WI38 (cell line): Measurements from ENCODE around the gene SRSF12.
"Not testable (repeated sequence)": the region's sequence is repeated elsewhere in the genome, so short reads cannot be mapped to it uniquely, and the experiment has no call there.

ENCODE experiments used
- H3K4me3 ChIP-seq: 2 replicates; pipeline ENCODE4 v1.5.1; 2011; ENCODE audit warnings: low read depth, mild to moderate bottlenecking, control low read depth, low read length
- CTCF ChIP-seq: IDR thresholded peaks from 2 replicates; pipeline ENCODE4 v1.5.1; 2012; ENCODE audit warnings: low read depth, mild to moderate bottlenecking, control low read depth, low read length

Gene SRSF12

GRCh38 chr6:89139509-89140346, 21.9 kb upstream of the SRSF12 start:
- TF ChIP-seq CTCF: no peak
- H3K4me3 ChIP-seq: no peak overlapping the region

GRCh38 chr6:89138173-89138572, 20.3 kb upstream of the SRSF12 start:
- no peak for TF ChIP-seq CTCF
- no peak overlapping the region for H3K4me3 ChIP-seq

DNA sequence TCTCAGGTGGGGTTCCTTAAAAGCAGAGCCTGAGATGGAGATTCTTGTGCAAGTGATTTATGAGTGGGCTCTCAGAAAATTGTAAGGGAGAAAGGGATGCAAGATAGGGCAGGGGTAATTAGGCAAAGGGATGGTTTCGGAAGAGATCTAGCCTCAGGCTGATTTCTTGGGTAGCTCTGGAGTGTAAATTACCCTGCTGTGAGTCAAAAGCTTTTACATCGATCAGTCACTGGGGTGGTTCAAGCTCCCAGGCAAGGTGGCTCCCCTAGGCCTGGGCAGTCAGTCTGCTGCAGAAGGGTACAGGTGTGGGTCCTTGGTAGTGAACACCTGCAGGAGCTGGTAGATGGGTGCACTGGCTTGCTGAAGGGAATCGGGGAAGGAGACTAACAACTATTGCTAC, 16.9 kb upstream of the SRSF12 start:
- H3K4me3 ChIP-seq: no peak overlapping the region
- no peak for TF ChIP-seq CTCF

DNA sequence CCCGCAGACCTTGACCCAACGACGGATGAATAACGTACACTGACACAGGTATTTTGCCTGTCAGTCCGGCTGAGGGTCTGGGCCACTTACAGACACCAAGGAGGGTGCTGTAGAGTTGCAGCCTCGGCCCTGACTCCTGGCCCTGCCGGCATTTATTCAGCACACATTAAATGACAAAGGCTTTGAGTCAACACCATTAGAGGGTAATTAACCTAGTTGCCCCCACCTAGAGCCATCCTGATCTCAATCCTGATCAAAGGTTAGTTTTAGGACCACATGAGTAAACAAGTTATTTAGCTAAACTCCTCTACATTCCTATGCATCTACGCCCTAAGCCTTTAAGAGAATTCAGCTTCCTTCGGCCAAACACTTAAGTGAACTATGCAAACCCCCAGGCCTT, 16.1 kb upstream of the SRSF12 start:
- no peak overlapping the region for H3K4me3 ChIP-seq
- TF ChIP-seq CTCF: no peak

DNA sequence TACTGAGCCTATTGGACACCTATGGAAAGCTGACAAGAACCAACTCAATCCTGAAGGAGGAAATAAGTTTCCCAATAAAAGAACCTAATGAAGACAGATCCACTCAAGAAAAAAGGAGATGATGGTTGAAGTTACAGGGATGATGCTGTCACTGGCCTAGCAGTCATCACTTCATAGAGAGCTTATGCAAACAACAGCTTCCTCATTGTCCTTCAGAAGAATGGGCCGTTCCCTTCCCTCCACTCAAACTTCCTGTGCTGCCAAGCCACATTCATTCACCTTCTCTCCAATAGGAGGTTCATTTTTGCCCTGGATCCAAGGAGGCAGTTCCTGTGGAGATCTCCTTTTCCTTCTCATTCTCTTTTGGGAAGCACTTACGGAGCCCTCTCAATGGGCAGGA, 14.2 kb upstream of the SRSF12 start:
- TF ChIP-seq CTCF: no peak
- no peak overlapping the region for H3K4me3 ChIP-seq

DNA sequence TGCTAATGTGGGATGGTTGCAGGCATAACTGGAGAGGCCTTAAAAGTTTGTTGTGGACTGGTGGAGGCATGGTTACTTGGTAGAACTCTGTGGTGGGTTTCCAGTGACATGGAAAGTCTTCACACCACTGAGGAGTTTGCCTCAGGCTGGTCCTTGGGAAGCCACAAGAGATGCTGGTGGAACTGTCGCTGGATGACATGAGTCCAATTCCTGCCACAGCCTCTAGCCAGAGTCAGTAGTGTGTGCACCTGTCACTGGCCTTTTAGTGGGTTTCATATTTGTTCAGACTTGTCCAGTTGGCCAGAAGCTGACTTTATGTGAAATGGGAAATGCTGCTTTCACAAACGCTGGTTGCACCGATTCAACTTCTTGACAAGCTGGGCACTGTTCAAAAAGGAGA, 13.7 kb upstream of the SRSF12 start:
- no peak overlapping the region for H3K4me3 ChIP-seq
- no peak for TF ChIP-seq CTCF

GRCh38 chr6:89128256-89128671, 10.4 kb upstream of the SRSF12 start:
- H3K4me3 ChIP-seq: not testable (repeated sequence)

- 0 out of 2 replicates have a peak, but pooled peaks have one; percentile 31 for TF ChIP-seq CTCF
- no peak overlapping the region for H3K4me3 ChIP-seq
Measured at GRCh38 chr6:89122625-89123024, 4.8 kb upstream of the SRSF12 start.
